DND-41 (cell line): ENCODE data around the gene C1QB.

Source experiments
- ATAC-seq: fragments of 200-7000 bp; cut with Tn5 transposase; 3 replicates; pipeline ENCODE4 v1.9.1; 2021; ENCODE audit warnings: low read depth; ENCODE audit not compliant: insufficient read depth
- DNase-seq: peaks from one replicate; pipeline ENCODE4 v3.0.0-alpha.2; 2020
- H2AFZ ChIP-seq: 2 replicates; pipeline ENCODE4 v1.6.0; 2012; ENCODE audit warnings: low read depth, low read length
- H3K27ac ChIP-seq: 2 replicates; pipeline ENCODE4 v1.5.1; 2012; ENCODE audit warnings: low read length, inconsistent platforms
- H3K27me3 ChIP-seq: fragments of 200-600 bp; sonication (generic); 2 replicates; pipeline ENCODE4 v1.6.0; 2012; ENCODE audit warnings: low read length, mild to moderate bottlenecking, inconsistent platforms; ENCODE audit not compliant: insufficient read depth, poor library complexity
- H3K36me3 ChIP-seq: 2 replicates; pipeline ENCODE4 v1.5.1; 2012; ENCODE audit warnings: low read length, inconsistent platforms; ENCODE audit not compliant: insufficient read depth
- H3K4me1 ChIP-seq: 2 replicates; pipeline ENCODE4 v1.5.1; 2012; ENCODE audit warnings: mild to moderate bottlenecking, low read length; ENCODE audit not compliant: insufficient read depth
- H3K4me2 ChIP-seq: 2 replicates; pipeline ENCODE4 v1.6.0; 2012; ENCODE audit warnings: mild to moderate bottlenecking, moderate library complexity, low read length, inconsistent platforms; ENCODE audit not compliant: insufficient read depth
- H3K4me3 ChIP-seq, 2 experiments: fragments of 200-600 bp in 1 of 2; shearing (Covaris generic) in 1 of 2; 2 replicates each; pipeline ENCODE4 v1.5.1; 2012 to 2016; ENCODE audit warnings: inconsistent platforms in 2 of 2, low read length in 2 of 2, mild to moderate bottlenecking in 2 of 2, low read depth in 1 of 2, moderate library complexity in 1 of 2
- H3K79me2 ChIP-seq: 2 replicates; pipeline ENCODE4 v1.6.0; 2012; ENCODE audit warnings: low read length, inconsistent platforms; ENCODE audit not compliant: insufficient read depth
- H3K9ac ChIP-seq: 2 replicates; pipeline ENCODE4 v1.6.0; 2012; ENCODE audit warnings: low read depth, mild to moderate bottlenecking, inconsistent platforms, low read length, moderate library complexity
- H3K9me3 ChIP-seq: 2 replicates; pipeline ENCODE4 v1.5.1; 2012; ENCODE audit warnings: low read length, moderate library complexity, mild to moderate bottlenecking, inconsistent platforms; ENCODE audit not compliant: insufficient read depth, severe bottlenecking
- H4K20me1 ChIP-seq: 2 replicates; pipeline ENCODE4 v1.6.0; 2012; ENCODE audit warnings: low read length; ENCODE audit not compliant: insufficient read depth
- EZH2 ChIP-seq: IDR thresholded peaks from 3 replicates; pipeline ENCODE4 v1.6.1; 2012; ENCODE audit warnings: borderline replicate concordance, low read depth, mild to moderate bottlenecking, moderate library complexity, low read length, inconsistent platforms; ENCODE audit not compliant: severe bottlenecking
- TF ChIP-seq, protein P1 (sequence below): IDR thresholded peaks from 2 replicates; pipeline ENCODE4 v1.5.1; 2012; ENCODE audit warnings: borderline replicate concordance, low read length, moderate library complexity, mild to moderate bottlenecking; ENCODE audit not compliant: poor library complexity, severe bottlenecking; ENCODE audit errors: extremely low read depth

C1QB gene

DNA sequence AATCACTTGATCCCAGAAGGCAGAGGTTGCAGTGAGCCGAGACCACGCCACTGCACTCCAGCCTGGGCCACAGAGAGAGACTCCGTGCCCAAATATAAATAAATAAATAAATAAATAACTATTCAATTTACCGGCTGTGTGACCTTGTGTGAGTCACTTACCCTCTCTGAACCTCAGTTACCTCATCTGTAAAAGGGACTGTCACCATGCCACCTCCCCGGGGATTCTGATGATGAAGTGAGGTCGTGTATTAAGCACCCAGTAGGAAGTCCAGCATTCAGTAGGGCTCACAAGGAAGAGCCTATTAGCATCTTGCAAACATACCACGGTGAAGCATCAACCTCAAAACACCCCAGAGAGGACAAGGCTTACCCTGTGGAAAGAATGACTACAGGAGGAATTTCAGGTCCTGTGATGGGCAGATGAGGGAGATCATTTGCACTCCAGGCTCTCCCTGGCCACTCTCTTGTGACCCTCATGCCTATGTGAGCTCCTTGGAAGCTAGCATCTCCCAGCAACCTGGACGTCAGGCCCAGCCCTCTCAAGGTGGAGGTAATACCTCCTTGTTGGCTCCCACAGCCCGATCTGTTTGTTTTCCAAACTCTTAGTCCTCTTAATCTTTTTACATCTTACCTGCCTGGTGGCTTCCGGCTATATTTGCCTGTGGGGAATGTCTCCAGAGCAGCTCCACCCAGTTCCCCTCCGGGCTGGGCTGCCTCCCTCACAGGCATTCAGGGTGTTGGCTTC is 24.2 kb upstream of the C1QB start:
- Histone ChIP-seq H3K36me3 (no peaks in the 10 kb centered on the region), H3K4me2 (no peak overlapping the region), H3K9me3 (no peaks in the 10 kb centered on the region), H3K9ac (no peak overlapping the region), H3K27ac (no peak overlapping the region), H3K4me1 (no peaks in the 10 kb centered on the region), H3K27me3 (peaks cover 3% of the 10 kb centered on the region), H2AFZ (no peak overlapping the region), H3K4me3 (no peak overlapping the region), H4K20me1 (no peaks in the 10 kb centered on the region; the same call in 1 of the 2 replicates), H3K79me2 (no peaks in the 10 kb centered on the region)
- TF ChIP-seq, protein P1, sequence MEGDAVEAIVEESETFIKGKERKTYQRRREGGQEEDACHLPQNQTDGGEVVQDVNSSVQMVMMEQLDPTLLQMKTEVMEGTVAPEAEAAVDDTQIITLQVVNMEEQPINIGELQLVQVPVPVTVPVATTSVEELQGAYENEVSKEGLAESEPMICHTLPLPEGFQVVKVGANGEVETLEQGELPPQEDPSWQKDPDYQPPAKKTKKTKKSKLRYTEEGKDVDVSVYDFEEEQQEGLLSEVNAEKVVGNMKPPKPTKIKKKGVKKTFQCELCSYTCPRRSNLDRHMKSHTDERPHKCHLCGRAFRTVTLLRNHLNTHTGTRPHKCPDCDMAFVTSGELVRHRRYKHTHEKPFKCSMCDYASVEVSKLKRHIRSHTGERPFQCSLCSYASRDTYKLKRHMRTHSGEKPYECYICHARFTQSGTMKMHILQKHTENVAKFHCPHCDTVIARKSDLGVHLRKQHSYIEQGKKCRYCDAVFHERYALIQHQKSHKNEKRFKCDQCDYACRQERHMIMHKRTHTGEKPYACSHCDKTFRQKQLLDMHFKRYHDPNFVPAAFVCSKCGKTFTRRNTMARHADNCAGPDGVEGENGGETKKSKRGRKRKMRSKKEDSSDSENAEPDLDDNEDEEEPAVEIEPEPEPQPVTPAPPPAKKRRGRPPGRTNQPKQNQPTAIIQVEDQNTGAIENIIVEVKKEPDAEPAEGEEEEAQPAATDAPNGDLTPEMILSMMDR = no peak
- TF ChIP-seq EZH2 = no peak
- DNase-seq = no peak
- no peak for ATAC-seq

DNA sequence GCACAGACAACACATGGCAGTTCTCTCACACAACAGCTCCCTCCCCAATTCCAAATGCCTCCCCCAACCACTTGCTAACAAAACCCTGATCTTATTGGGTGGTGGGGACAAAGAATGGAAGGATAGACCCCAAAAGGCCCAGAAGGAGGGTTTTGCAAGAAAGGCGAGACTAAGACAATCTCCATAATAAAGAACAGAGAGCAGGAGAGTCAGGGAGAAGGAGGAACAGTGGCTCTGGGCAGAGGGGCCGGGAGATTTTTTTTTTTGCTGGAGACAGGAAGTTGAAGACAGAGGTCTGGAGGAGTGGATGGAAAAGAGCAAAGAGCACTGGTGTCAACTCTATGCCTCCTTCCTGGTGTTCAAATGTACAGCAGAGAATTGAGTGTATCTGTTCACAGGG is 23.1 kb upstream of the C1QB start:
- H3K9me3 ChIP-seq = no peaks in the 10 kb centered on the region
- H2AFZ ChIP-seq = no peak overlapping the region
- H3K9ac ChIP-seq = no peak overlapping the region
- no peaks in the 10 kb centered on the region for H3K4me1 ChIP-seq
- no peaks in the 10 kb centered on the region for H3K79me2 ChIP-seq
- H4K20me1 ChIP-seq = no peaks in the 10 kb centered on the region; the same call in 1 of the 2 replicates
- no peaks in the 10 kb centered on the region for H3K36me3 ChIP-seq
- ATAC-seq (no peak), DNase-seq (no peak)
- TF ChIP-seq, protein P1 = no peak
- no peak for TF ChIP-seq EZH2
- H3K4me2 ChIP-seq = no peak overlapping the region
- no peak overlapping the region for H3K27ac ChIP-seq
- no peak overlapping the region for H3K4me3 ChIP-seq
- peaks cover 3% of the 10 kb centered on the region for H3K27me3 ChIP-seq

DNA sequence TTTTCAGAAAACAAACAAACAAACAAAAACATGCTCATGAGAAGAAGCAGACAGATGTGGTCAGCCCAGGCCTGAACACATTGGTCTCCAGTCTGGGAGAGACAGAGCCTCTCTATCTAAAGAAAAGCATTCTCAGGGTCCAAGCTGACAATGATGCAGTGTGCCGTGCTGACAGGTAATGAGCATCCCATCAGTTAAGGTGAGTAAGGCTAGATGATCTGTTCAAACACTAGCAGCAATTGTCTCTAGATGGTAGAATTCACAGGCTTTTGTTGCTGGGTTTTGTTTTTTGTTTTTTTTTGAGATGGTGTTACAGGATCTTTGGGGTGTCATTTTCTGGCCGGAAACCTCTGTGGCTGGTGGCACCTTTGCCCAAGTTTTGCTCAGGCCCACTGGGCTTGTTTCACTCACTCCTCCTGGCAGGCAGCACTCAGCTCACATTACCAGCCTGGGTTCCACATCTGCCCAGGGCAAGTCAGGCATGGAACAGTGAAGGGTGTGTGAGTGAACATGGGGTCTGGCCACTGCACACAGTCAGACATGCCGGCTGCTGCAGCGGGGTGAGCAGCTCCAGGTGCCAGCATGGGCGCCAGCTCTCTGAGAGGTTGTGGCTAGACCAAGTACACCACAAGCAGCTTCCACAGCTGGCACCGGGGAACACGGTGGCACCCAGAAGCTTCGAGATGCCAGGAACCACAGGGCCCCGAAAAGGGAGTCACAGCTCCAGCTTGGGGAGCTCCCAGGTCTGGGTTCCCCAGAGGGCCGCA is 19.2 kb upstream of the C1QB start:
- Histone ChIP-seq H3K4me1 (no peaks in the 10 kb centered on the region), H4K20me1 (no peaks in the 10 kb centered on the region; the same call in 1 of the 2 replicates), H3K4me2 (no peak overlapping the region), H2AFZ (no peak overlapping the region), H3K9me3 (no peaks in the 10 kb centered on the region), H3K79me2 (no peaks in the 10 kb centered on the region), H3K27ac (no peak overlapping the region), H3K36me3 (no peaks in the 10 kb centered on the region), H3K9ac (no peak overlapping the region), H3K27me3 (peaks cover 3% of the 10 kb centered on the region), H3K4me3 (no peak overlapping the region)
- TF ChIP-seq, protein P1 = no peak
- ATAC-seq (no peak), DNase-seq (no peak)
